Suprapubic skin (tissue), 4 donors: ENCODE data around the gene ATXN7.

Experiments
- CTCF ChIP-seq, 2 donors: fragments of 200-600 bp in 1 of 2; fragments of 450-650 bp in 1 of 2; sonication (generic) in 1 of 2; IDR thresholded peaks; one replicate each; pipeline ENCODE4 v1.5.1; 2016 to 2019; ENCODE audit warnings: antibody characterized with exemption in 2 of 2, mild to moderate bottlenecking in 1 of 2, moderate library complexity in 1 of 2
- EP300 ChIP-seq: sonication (generic); formaldehyde crosslinking; IDR thresholded peaks from one replicate; pipeline ENCODE4 v1.6.1; 2017; ENCODE audit warnings: antibody characterized with exemption
- POLR2AphosphoS5 ChIP-seq, 3 donors: sonication (generic); formaldehyde crosslinking; IDR thresholded peaks; one replicate each; pipeline ENCODE4 v1.6.1; 2017; ENCODE audit warnings: antibody characterized with exemption in 3 of 3

GRCh38 chr3:63863150-63864007 lies at the start of gene ATXN7, which contains the start of gene THOC7:
- no peak for TF ChIP-seq CTCF (IDR thresholded peaks at IDR 0.05)
- no peak for TF ChIP-seq EP300
- no peak for TF ChIP-seq POLR2AphosphoS5 (IDR thresholded peaks at IDR 0.05)
